Occipital lobe (tissue), 2 donors: Measurements from ENCODE around the gene SAP30. TPM values are rescaled to one million over a fixed set of nuclear protein-coding genes. Genes with fewer than 3 reads are reported as not detected.

Experiments used
- DNase-seq: peaks from one replicate; lab custom pipeline; 2025; lab: John Stamatoyannopoulos, UW
- total RNA-seq: library from RNA; depleted of rRNA; stranded (reverse); fragments of >200 nt; gene quantifications from one replicate; pipeline ENCODE4 v1.2.3, GENCODE V29; 2014

Gene SAP30
- total RNA-seq, 1 donor from 2014 or later: 24.5 TPM

DNA sequence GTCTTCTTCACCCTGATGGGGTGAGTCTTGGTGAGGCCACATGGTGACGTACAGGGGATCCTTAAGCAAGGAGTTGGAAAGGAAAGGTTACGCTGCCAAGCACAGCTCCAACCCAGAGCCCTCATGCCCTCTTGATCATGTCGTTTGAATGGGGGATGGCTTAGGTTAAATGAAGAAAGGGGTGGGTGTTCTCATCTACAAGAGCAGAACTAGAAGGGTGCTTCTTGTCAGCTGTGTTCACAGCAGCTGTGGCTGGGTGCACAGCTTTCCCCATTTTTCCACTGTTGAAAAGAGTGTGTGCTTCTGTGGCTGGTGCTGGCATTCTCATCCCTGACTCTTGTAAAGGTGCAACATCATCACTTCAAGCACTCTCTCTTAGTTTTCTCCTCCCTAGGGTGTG lies 43.7 kb downstream of the SAP30 start:
- no peak for DNase-seq

DNA sequence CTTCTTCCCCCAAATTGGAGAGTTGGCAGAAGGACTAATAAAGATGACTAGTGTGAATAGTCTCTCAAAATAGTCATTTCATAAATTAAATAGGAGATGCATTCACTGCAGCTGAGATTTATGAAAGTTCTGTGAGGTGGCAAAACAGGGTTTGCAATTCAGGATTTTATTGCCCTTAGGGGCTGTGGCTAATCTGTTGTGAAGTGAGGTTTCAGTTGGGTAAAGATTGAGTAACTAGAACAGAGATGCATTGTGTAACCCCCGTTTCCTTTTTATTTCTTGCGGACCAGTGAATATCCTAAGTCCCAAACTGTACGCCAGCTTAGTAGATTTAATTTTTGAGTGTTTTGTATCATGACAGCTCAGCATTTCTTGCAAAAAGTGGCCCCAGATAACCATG lies 44.3 kb downstream of the SAP30 start:
- no peak for DNase-seq

GRCh38 chr4:173415885-173416653 lies 45.3 kb downstream of the SAP30 start:
- DNase-seq: peak; percentile 59

DNA sequence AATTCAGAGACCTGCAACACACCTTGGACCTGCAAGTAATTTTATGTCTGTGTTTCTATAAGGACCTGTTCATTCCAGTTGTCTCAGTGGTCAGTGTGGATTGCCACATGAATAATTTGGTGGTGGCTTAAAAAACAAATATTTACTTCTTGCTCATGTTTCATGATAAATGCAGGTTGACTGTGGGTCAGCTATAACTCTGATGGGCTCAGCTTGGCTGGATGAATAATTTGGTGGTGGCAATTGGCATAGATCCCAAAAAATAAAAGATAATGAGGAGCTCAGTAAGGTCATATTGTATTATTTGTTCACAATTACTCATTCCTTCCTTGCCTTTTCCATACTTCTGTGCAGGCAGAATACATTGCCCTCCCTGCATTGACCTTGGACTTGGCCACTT lies 47.1 kb downstream of the SAP30 start:
- no peak for DNase-seq

DNA sequence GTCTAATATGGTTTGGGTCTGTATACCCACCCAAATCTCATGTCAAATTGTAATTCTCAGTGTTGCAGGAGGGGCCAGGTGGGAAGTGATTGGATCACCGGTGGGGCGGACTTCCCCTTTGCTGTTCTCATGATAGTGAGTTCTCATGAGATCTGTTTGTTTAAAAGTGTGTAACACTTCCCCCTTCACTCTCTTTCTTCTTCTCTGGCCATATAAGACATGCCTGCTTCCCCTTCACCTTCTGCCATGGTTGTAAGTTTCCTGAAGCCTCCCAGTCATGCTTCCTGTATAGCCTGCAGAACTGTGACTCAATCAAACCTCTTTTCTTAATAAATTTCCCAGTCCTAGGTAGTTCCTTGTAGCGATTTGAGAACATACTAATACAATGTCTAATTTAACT lies 47.9 kb downstream of the SAP30 start:
- no peak for DNase-seq

- DNase-seq: no peak
Observed at GRCh38 chr4:173420324-173420752, 49.6 kb downstream of the SAP30 start.

GRCh38 chr4:173420801-173421200 lies 50.0 kb downstream of the SAP30 start:
- DNase-seq: no peak

GRCh38 chr4:173424899-173425805 lies 54.4 kb downstream of the SAP30 start:
- DNase-seq: no peak

DNA sequence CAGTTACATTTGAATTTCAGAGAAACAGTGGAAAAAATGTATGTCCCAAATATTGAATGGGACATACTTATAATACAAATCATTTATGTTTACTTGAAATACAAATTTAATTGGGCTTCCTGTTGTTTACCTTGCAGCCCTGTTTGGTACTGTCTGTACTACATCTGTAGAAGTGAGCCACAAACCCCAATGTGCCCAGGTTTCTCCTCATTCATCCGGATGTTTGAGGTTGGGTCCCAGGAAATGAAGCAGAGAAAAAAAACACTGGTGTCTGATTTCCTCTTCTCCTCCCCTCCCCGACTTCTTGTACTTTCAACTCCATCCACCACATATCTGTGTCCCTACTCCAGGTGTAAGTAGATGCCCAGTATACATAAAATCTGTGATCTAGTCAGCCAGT lies 55.3 kb downstream of the SAP30 start:
- no peak for DNase-seq

Other genes with a start within 250 kb of the SAP30 start
- gene GALNT7, start 202.1 kb upstream of the SAP30 start, total RNA-seq: 17.8 TPM
- gene HMGB2, start 36.6 kb upstream of the SAP30 start, total RNA-seq: 20.4 TPM
- gene SCRG1, start 28.2 kb downstream of the SAP30 start, total RNA-seq: 2.8 TPM
- not detected for gene HAND2, start 159.3 kb downstream of the SAP30 start, total RNA-seq